Spleen (tissue), 7 donors: Measurements from ENCODE around the gene JAM3.

Source experiments
- POLR2A ChIP-seq, 3 donors: fragments of 450-650 bp; IDR thresholded peaks; one replicate each; pipeline ENCODE4 v1.5.1; 2017; ENCODE audit warnings: antibody characterized with exemption in 3 of 3, mild to moderate bottlenecking in 1 of 3
- POLR2AphosphoS5 ChIP-seq, 3 donors: sonication (generic); formaldehyde crosslinking; IDR thresholded peaks; one replicate each; pipeline ENCODE4 v1.5.1; 2017; ENCODE audit warnings: antibody characterized with exemption in 3 of 3
- TF ChIP-seq, protein P1 (sequence below), 11 experiments: fragments of 200-600 bp in 7 of 11; fragments of 450-650 bp in 4 of 11; sonication (generic) in 4 of 11; IDR thresholded peaks in 8 of 11; conservative IDR thresholded peaks in 3 of 11; 1 replicate in 7 of 11; 2 replicates in 4 of 11; pipeline versions ENCODE4 v1.4.0 to v1.8.0; 2016 to 2021; ENCODE audit warnings: antibody characterized with exemption in 11 of 11, inconsistent platforms in 4 of 11, mild to moderate bottlenecking in 1 of 11
- donor health status: DM: no; HTN: no; CAD: no; lungs with moderate emphysema.
- donor health status: DM: no; HTN: no; CAD: no.
- donor health status: DM: no; HTN: no; CAD: no.

DNA sequence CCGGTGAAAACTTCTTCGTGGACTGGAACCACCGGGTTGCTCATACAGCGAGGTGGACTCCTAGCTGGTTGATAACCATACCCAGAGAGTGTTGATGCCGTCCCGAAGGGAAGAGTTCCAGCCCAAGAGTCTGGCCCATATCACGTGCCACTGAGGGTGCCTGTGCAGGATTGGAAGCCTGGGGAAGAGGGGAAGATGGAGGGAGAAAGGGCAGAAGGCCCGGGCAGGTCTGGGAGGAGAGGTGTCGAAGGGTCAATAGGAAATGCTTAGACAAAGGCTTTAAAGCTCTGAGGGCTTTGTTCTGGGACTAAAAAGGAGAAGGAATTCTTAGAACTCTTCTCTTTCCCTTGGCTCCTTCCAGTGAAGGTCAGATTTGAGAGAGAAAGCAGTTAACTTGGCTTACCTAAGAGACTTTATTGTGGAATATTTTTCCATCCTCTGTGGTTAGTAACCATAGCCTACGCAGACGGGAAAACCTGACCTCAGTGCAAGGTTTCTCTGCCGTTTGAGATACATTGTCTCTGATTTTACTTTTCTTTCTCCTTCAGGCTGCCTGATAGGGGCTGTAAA, 70.5 kb downstream of the JAM3 start:
- no peak for TF ChIP-seq POLR2A (IDR thresholded peaks at IDR 0.05)
- TF ChIP-seq, protein P1, sequence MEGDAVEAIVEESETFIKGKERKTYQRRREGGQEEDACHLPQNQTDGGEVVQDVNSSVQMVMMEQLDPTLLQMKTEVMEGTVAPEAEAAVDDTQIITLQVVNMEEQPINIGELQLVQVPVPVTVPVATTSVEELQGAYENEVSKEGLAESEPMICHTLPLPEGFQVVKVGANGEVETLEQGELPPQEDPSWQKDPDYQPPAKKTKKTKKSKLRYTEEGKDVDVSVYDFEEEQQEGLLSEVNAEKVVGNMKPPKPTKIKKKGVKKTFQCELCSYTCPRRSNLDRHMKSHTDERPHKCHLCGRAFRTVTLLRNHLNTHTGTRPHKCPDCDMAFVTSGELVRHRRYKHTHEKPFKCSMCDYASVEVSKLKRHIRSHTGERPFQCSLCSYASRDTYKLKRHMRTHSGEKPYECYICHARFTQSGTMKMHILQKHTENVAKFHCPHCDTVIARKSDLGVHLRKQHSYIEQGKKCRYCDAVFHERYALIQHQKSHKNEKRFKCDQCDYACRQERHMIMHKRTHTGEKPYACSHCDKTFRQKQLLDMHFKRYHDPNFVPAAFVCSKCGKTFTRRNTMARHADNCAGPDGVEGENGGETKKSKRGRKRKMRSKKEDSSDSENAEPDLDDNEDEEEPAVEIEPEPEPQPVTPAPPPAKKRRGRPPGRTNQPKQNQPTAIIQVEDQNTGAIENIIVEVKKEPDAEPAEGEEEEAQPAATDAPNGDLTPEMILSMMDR (IDR thresholded peaks at IDR 0.05 in 8 of 11, conservative IDR thresholded peaks at IDR 0.05 in 3 of 11) = no peak
- no peak for TF ChIP-seq POLR2AphosphoS5 (IDR thresholded peaks at IDR 0.05)
